HL-60 (cell line): ENCODE data around the gene PDE4B.
A peak's percentile ranks its signal among the peaks of the same experiment; 100 is the strongest.

Source experiments
- DNase-seq, 2 experiments: peaks; one replicate each; pipeline ENCODE4 v3.0.0-alpha.2; 2010 to 2020; ENCODE audit warnings: low read depth in 1 of 2, low spot score in 1 of 2
- H3K27ac ChIP-seq: fragments of 250-450 bp; sonication (Bioruptor Pico); replicated peaks from 2 replicates; pipeline ENCODE4 v1.5.1; 2020; ENCODE audit warnings: mild to moderate bottlenecking, moderate library complexity
- H3K27me3 ChIP-seq: fragments of 250-450 bp; sonication (Bioruptor Pico); 2 replicates; pipeline ENCODE4 v1.5.1; 2021; ENCODE audit warnings: mild to moderate bottlenecking, moderate library complexity; ENCODE audit not compliant: insufficient read depth, poor library complexity, severe bottlenecking
- H3K4me3 ChIP-seq: replicated peaks from 2 replicates; pipeline ENCODE4 v1.5.1; 2011; ENCODE audit warnings: mild to moderate bottlenecking, control low read depth, low read length; ENCODE audit not compliant: insufficient read depth
- GABPA ChIP-seq: IDR thresholded peaks from 2 replicates; pipeline ENCODE4 v1.6.1; 2012; ENCODE audit warnings: low read depth
- POLR2AphosphoS5 ChIP-seq: IDR thresholded peaks from 2 replicates; pipeline ENCODE4 v1.6.1; 2012; ENCODE audit warnings: low read depth
- SPI1 ChIP-seq: IDR thresholded peaks from 2 replicates; pipeline ENCODE4 v1.6.1; 2012; ENCODE audit warnings: low read depth, mild to moderate bottlenecking, borderline replicate concordance
- TF ChIP-seq, protein P1 (sequence below): IDR thresholded peaks from 2 replicates; pipeline ENCODE4 v1.6.1; 2012; ENCODE audit warnings: low read depth; ENCODE audit not compliant: insufficient replicate concordance
- TF ChIP-seq, protein P2 (sequence below): IDR thresholded peaks from one replicate; pipeline ENCODE4 v1.5.1; 2011; ENCODE audit warnings: low read length, control low read depth, inconsistent platforms; ENCODE audit not compliant: insufficient read depth

PDE4B gene

GRCh38 chr1:65799601-65800000 lies 6.9 kb downstream of the PDE4B start:
- H3K4me3 ChIP-seq: no peak overlapping the region
- no peak for DNase-seq
- H3K27me3 ChIP-seq: peaks cover 7% of the 10 kb centered on the region
- no peak for TF ChIP-seq POLR2AphosphoS5
- TF ChIP-seq, protein P1, sequence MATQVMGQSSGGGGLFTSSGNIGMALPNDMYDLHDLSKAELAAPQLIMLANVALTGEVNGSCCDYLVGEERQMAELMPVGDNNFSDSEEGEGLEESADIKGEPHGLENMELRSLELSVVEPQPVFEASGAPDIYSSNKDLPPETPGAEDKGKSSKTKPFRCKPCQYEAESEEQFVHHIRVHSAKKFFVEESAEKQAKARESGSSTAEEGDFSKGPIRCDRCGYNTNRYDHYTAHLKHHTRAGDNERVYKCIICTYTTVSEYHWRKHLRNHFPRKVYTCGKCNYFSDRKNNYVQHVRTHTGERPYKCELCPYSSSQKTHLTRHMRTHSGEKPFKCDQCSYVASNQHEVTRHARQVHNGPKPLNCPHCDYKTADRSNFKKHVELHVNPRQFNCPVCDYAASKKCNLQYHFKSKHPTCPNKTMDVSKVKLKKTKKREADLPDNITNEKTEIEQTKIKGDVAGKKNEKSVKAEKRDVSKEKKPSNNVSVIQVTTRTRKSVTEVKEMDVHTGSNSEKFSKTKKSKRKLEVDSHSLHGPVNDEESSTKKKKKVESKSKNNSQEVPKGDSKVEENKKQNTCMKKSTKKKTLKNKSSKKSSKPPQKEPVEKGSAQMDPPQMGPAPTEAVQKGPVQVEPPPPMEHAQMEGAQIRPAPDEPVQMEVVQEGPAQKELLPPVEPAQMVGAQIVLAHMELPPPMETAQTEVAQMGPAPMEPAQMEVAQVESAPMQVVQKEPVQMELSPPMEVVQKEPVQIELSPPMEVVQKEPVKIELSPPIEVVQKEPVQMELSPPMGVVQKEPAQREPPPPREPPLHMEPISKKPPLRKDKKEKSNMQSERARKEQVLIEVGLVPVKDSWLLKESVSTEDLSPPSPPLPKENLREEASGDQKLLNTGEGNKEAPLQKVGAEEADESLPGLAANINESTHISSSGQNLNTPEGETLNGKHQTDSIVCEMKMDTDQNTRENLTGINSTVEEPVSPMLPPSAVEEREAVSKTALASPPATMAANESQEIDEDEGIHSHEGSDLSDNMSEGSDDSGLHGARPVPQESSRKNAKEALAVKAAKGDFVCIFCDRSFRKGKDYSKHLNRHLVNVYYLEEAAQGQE: no peak
- TF ChIP-seq, protein P2, sequence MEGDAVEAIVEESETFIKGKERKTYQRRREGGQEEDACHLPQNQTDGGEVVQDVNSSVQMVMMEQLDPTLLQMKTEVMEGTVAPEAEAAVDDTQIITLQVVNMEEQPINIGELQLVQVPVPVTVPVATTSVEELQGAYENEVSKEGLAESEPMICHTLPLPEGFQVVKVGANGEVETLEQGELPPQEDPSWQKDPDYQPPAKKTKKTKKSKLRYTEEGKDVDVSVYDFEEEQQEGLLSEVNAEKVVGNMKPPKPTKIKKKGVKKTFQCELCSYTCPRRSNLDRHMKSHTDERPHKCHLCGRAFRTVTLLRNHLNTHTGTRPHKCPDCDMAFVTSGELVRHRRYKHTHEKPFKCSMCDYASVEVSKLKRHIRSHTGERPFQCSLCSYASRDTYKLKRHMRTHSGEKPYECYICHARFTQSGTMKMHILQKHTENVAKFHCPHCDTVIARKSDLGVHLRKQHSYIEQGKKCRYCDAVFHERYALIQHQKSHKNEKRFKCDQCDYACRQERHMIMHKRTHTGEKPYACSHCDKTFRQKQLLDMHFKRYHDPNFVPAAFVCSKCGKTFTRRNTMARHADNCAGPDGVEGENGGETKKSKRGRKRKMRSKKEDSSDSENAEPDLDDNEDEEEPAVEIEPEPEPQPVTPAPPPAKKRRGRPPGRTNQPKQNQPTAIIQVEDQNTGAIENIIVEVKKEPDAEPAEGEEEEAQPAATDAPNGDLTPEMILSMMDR: no peak
- TF ChIP-seq SPI1: no peak
- TF ChIP-seq GABPA: no peak
- H3K27ac ChIP-seq: no peak overlapping the region

DNA sequence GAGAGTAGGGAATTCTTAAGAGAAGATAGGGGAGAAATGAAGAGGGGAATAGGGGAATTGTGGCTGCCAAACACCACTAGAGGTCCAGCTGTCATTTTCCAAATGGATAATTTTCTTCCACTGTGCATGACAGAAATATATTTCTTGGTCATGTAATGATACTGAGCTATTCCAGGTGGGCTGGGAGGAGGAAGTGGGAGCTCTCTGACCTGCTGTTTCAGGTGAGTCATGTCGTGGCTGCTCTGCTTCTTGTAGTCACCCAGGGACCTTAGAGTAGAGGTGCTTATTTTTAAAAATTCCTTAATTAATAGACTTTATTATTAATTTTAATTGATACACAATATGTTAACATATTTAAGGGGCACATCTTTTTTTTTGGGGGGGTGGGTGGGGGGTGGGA lies 11.9 kb downstream of the PDE4B start:
- TF ChIP-seq, protein P2: no peak
- TF ChIP-seq, protein P1: no peak
- no peak for TF ChIP-seq SPI1
- TF ChIP-seq GABPA: no peak
- no peak for TF ChIP-seq POLR2AphosphoS5
- Histone ChIP-seq H3K4me3 (no peak overlapping the region), H3K27ac (no peak overlapping the region), H3K27me3 (no peaks in the 10 kb centered on the region)
- no peak for DNase-seq

GRCh38 chr1:65812065-65812464 lies 19.4 kb downstream of the PDE4B start:
- TF ChIP-seq POLR2AphosphoS5 (no peak), SPI1 (peak; percentile 33; the same call in 1 of the 2 replicates), GABPA (no peak)
- TF ChIP-seq, protein P2: no peak
- TF ChIP-seq, protein P1: no peak
- no peaks in the 10 kb centered on the region for H3K27me3 ChIP-seq
- H3K27ac ChIP-seq: peak overlapping the region; percentile 42; the same call in 1 of the 2 replicates
- peak; percentile 61 to 85 for DNase-seq
- H3K4me3 ChIP-seq: no peak overlapping the region
